HG02943 (cell line): ENCODE results near the gene PFKFB1.

ENCODE experiments used
- ATAC-seq: cut with Tn5 transposase; IDR thresholded peaks from one replicate; pipeline ENCODE4 v1.9.1; 2021; ENCODE audit warnings: mild to moderate bottlenecking, low read depth, moderate library complexity; ENCODE audit not compliant: unreplicated experiment

The PFKFB1 gene

GRCh38 chrX:54928876-54929275 lies 65.1 kb downstream of the PFKFB1 start:
- ATAC-seq, result no peak

- no peak for ATAC-seq
Observed at GRCh38 chrX:54926978-54927377, 67.0 kb downstream of the PFKFB1 start.

GRCh38 chrX:54923376-54923775 lies 70.6 kb downstream of the PFKFB1 start:
- ATAC-seq, result no peak

- no peak for ATAC-seq
Observed at GRCh38 chrX:54922547-54922946, 71.4 kb downstream of the PFKFB1 start.

GRCh38 chrX:54921427-54922021 lies 72.5 kb downstream of the PFKFB1 start:
- no peak for ATAC-seq

- no peak for ATAC-seq
Observed at GRCh38 chrX:54920610-54921426, 73.2 kb downstream of the PFKFB1 start, which contains the start of gene TRO. Gene TRO, plus strand, starts transcription at chrX:54920824. Its CDS starts 1,423 bp downstream, at chrX:54922247.

- no peak for ATAC-seq
Observed at GRCh38 chrX:54909941-54910340, 84.0 kb downstream of the PFKFB1 start.

GRCh38 chrX:54894159-54894558 lies 99.8 kb downstream of the PFKFB1 start:
- no peak for ATAC-seq

GRCh38 chrX:54891573-54891972 lies 102.4 kb downstream of the PFKFB1 start:
- ATAC-seq, result no peak

- ATAC-seq, result no peak
Observed at GRCh38 chrX:54885740-54886139, 108.2 kb downstream of the PFKFB1 start.
